Neutrophil (primary cell): ENCODE measurements around the gene GALNT18.

Experiments
- H3K27ac ChIP-seq: fragments of 200-600 bp; sonication (generic); 2 replicates; pipeline ENCODE4 v1.5.1; 2016; ENCODE audit warnings: mild to moderate bottlenecking, moderate library complexity
- H3K27me3 ChIP-seq: fragments of 200-600 bp; sonication (generic); 2 replicates; pipeline ENCODE4 v1.6.0; 2016; ENCODE audit warnings: mild to moderate bottlenecking
- H3K36me3 ChIP-seq: fragments of 200-600 bp; sonication (generic); 2 replicates; pipeline ENCODE4 v1.5.1; 2017
- H3K4me1 ChIP-seq, 2 experiments: fragments of 200-600 bp in 1 of 2; sonication (generic) in 1 of 2; 1 replicate in 1 of 2; 2 replicates in 1 of 2; pipeline versions ENCODE4 v1.5.1 to v1.6.1; 2013 to 2016; ENCODE audit warnings: low read depth in 1 of 2, low read length in 1 of 2, mild to moderate bottlenecking in 1 of 2, moderate library complexity in 1 of 2; ENCODE audit not compliant: control insufficient read depth in 1 of 2, insufficient read depth in 1 of 2
- H3K4me3 ChIP-seq, 2 experiments: fragments of 200-600 bp in 1 of 2; sonication (generic) in 1 of 2; 1 replicate in 1 of 2; 2 replicates in 1 of 2; pipeline ENCODE4 v1.5.1; 2013 to 2016; ENCODE audit warnings: low read depth in 1 of 2, low read length in 1 of 2, mild to moderate bottlenecking in 1 of 2, moderate library complexity in 1 of 2
- H3K9me3 ChIP-seq: fragments of 200-600 bp; sonication (generic); 2 replicates; pipeline ENCODE4 v1.5.1; 2016
- TF ChIP-seq, protein P1 (sequence below): fragments of 200-600 bp; sonication (generic); IDR thresholded peaks from 2 replicates; pipeline ENCODE4 v1.5.1; 2016; ENCODE audit warnings: antibody characterized with exemption

The GALNT18 gene

DNA sequence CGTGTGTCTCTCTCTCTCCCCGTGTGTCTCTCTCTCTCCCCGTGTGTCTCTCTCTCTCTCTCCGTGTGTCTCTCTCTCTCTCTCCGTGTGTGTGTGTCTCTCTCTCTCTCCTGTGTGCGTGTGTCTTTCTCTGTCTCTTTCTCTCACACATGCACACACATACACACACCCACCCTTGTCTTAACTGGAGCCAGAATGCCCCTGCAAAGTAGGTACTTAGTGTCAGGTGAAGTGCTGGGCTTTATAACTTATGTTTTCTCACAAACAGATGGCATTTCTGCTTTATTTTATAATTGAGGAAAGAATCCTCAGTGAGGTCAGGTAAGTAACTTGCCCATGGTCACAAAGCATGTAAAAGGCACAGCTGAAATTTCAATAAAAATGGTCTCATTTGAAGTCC lies 374.7 kb downstream of the GALNT18 start:
- H3K4me1 ChIP-seq = no peaks in the 10 kb centered on the region
- no peak overlapping the region for H3K27ac ChIP-seq
- H3K36me3 ChIP-seq = no peaks in the 10 kb centered on the region
- TF ChIP-seq, protein P1, sequence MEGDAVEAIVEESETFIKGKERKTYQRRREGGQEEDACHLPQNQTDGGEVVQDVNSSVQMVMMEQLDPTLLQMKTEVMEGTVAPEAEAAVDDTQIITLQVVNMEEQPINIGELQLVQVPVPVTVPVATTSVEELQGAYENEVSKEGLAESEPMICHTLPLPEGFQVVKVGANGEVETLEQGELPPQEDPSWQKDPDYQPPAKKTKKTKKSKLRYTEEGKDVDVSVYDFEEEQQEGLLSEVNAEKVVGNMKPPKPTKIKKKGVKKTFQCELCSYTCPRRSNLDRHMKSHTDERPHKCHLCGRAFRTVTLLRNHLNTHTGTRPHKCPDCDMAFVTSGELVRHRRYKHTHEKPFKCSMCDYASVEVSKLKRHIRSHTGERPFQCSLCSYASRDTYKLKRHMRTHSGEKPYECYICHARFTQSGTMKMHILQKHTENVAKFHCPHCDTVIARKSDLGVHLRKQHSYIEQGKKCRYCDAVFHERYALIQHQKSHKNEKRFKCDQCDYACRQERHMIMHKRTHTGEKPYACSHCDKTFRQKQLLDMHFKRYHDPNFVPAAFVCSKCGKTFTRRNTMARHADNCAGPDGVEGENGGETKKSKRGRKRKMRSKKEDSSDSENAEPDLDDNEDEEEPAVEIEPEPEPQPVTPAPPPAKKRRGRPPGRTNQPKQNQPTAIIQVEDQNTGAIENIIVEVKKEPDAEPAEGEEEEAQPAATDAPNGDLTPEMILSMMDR = no peak
- H3K27me3 ChIP-seq = peaks cover 6% of the 10 kb centered on the region
- no peak overlapping the region for H3K4me3 ChIP-seq
- H3K9me3 ChIP-seq = no peaks in the 10 kb centered on the region

DNA sequence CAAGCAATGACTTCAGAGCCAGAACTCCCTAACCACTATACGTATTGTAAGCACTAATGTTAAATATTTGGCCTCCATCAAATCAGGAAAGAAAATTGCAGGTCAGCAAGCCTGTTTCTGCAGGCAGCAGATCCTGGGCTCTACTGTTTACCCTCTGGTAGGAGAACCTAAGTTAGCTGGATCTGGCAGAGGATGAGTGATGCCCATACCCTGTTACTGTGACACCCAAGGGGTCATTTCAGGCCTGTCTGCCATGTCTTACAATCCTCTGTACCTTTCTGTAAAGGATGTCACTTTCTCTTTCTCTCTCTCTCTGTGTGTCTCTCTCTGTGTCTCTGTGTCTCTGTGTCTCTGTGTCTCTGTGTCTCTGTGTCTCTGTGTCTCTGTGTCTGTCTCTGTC lies 375.6 kb downstream of the GALNT18 start:
- no peak overlapping the region for H3K4me3 ChIP-seq
- no peak overlapping the region for H3K27ac ChIP-seq
- H3K9me3 ChIP-seq = no peaks in the 10 kb centered on the region
- TF ChIP-seq, protein P1 = no peak
- no peaks in the 10 kb centered on the region for H3K4me1 ChIP-seq
- no peaks in the 10 kb centered on the region for H3K36me3 ChIP-seq
- peaks cover 6% of the 10 kb centered on the region for H3K27me3 ChIP-seq

DNA sequence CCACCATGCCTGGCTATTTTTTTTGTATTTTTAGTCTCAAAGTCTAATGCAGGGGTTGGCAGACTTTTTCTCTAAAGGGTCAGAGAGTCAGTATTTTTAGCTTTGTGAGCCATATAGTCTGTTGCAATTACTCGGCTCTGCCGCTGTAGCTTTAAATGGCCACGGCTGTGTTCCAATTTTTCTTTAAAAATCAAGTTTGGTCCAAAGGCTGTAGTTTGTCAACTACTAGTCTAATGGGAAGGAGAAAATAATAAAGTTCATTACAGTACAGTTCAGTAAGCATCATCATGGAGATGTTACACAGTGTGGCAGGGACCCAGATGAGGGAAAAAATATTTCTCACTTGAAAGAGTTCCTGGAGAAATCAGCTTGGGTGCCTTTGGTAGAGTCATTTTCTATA lies 376.4 kb downstream of the GALNT18 start:
- TF ChIP-seq, protein P1 = no peak
- H3K4me3 ChIP-seq = no peak overlapping the region
- H3K36me3 ChIP-seq = no peaks in the 10 kb centered on the region
- H3K27ac ChIP-seq = no peak overlapping the region
- H3K9me3 ChIP-seq = no peaks in the 10 kb centered on the region
- H3K27me3 ChIP-seq = peaks cover 2% of the 10 kb centered on the region
- H3K4me1 ChIP-seq = no peaks in the 10 kb centered on the region

DNA sequence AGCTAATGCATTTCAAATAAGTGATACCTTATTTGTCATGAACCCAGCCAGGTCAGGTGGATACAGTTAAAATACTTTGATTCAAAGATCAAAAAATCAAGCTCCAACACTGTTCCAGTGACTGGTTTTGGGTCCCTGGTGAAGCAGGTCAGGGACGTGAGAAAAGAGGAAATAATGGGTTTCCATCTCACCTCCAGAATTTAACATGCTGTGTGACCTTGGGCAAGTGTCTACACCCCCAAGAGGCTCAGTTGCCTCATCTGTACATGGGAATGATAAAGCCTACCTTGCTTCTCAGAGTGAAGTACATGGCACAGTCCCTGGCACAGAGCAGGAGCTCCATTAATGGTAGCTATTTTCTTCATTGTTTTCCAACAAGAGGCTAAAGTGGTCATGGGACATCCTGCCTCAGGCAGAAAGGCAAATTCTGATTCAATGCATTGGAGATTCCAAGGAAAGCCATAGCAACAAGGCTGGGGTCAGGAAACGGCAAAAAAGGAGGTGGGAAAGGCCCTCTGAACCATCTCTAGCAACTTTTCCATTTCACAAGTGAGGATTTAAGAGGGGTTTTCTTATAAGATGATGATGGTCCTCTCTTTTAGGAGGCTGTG lies 377.2 kb downstream of the GALNT18 start:
- Histone ChIP-seq H3K4me1 (no peaks in the 10 kb centered on the region), H3K27me3 (no peaks in the 10 kb centered on the region), H3K9me3 (no peaks in the 10 kb centered on the region), H3K4me3 (no peak overlapping the region), H3K27ac (no peak overlapping the region), H3K36me3 (no peaks in the 10 kb centered on the region)
- TF ChIP-seq, protein P1 = no peak

DNA sequence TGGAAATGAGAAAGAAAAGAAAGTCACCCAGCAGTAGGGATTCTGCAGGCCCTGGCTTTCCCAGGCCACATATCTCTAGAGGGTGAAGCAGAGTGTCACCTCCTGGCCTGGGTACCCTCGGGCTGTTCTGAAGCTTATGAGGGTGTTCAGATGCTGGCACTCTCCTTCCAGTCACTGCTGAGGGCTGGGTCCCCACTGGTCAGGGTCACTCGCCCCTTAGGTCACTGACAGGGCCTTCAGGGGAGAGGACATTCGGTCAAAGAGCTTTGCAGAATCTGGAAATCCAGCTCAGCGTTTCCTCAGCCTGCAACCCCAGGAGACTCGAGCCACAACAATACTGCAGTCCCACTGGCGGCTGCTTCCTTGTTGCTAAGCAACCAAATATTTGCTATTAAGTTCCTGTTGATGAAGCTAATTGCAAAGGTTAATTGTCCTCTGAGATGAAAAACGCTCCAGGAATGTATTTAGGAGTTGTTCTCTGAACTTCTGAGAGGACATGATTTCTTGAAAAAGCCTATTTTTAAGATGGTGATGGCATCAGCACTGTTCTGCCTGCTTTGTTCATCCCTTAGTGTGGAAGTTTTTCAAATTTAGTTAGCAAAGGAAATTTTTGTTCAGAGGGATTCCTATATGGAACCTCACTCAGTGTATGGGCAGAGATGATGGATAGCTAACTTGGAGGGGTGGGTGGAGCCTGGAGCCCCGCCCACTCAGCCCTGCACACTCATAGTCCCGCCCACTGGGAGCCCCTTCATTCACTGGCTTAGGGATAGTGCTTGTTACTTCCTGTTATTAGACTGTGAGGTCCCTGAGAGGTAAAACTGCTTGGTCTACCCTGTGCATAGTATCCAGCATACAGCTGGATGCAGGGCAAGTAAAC lies 378.0 kb downstream of the GALNT18 start:
- H3K4me3 ChIP-seq = no peak overlapping the region
- H3K27me3 ChIP-seq = no peaks in the 10 kb centered on the region
- no peak overlapping the region for H3K27ac ChIP-seq
- H3K4me1 ChIP-seq = no peaks in the 10 kb centered on the region
- H3K36me3 ChIP-seq = no peaks in the 10 kb centered on the region
- TF ChIP-seq, protein P1 = no peak
- no peaks in the 10 kb centered on the region for H3K9me3 ChIP-seq
